Small intestine (tissue), 7 donors: Measurements from ENCODE around the gene SRSF9. TPM values are rescaled to one million over a fixed set of nuclear protein-coding genes. Genes with fewer than 3 reads are reported as not detected.

ENCODE experiments used
- DNase-seq, 2 donors: peaks; one replicate each; pipeline versions ENCODE4 v3.0.0 to v3.0.0-alpha.2; 2013
- FAIRE-seq: peaks from 2 replicates; lab custom pipeline; 2012; peaks lifted over from hg19 to GRCh38; lab: Jason Lieb, UNC
- H3K27ac ChIP-seq, 3 donors: one replicate each; pipeline ENCODE4 v1.5.1; 2013; ENCODE audit warnings: low read length in 2 of 3, mild to moderate bottlenecking in 2 of 3, control low read depth in 1 of 3, inconsistent platforms in 1 of 3, low read depth in 1 of 3, moderate library complexity in 1 of 3
- H3K27me3 ChIP-seq, 3 donors: one replicate each; pipeline ENCODE4 v1.6.1; 2013; ENCODE audit warnings: low read length in 3 of 3, inconsistent platforms in 1 of 3; ENCODE audit not compliant: control insufficient read depth in 3 of 3, insufficient read depth in 3 of 3
- H3K36me3 ChIP-seq, 3 donors: one replicate each; pipeline ENCODE4 v1.6.1; 2013; ENCODE audit warnings: low read length in 3 of 3, inconsistent platforms in 1 of 3, low read depth in 1 of 3, mild to moderate bottlenecking in 1 of 3, moderate library complexity in 1 of 3; ENCODE audit not compliant: control insufficient read depth in 3 of 3, insufficient read depth in 2 of 3
- H3K4me1 ChIP-seq, 3 donors: one replicate each; pipeline ENCODE4 v1.6.1; 2013; ENCODE audit warnings: low read length in 2 of 3, inconsistent platforms in 1 of 3, low read depth in 1 of 3, mild to moderate bottlenecking in 1 of 3, moderate library complexity in 1 of 3; ENCODE audit not compliant: control insufficient read depth in 3 of 3, insufficient read depth in 2 of 3
- H3K4me3 ChIP-seq, 3 donors: one replicate each; pipeline ENCODE4 v1.5.1; 2013; ENCODE audit warnings: low read length in 3 of 3, control low read depth in 1 of 3, inconsistent platforms in 1 of 3, low read depth in 1 of 3, mild to moderate bottlenecking in 1 of 3, moderate library complexity in 1 of 3
- H3K9me3 ChIP-seq, 2 donors: one replicate each; pipeline ENCODE4 v1.6.1; 2013; ENCODE audit warnings: low read depth in 1 of 2, low read length in 1 of 2; ENCODE audit not compliant: control insufficient read depth in 2 of 2, insufficient read depth in 1 of 2
- WGBS, 3 donors: extraction: QIAGEN DNeasy Blood & Tissue Kit; methylation state at CpG; one replicate each; pipeline ENCODE4 v1.1.7; 2013; 5-methylcytosine and 5-hydroxymethylcytosine counted together
- polyA plus RNA-seq, 4 donors: library from polyadenylated mRNA; stranded (reverse) in 3 of 4; unstranded in 1 of 4; fragments of 200-250 nt in 3 of 4; fragments of 120-200 nt in 1 of 4; gene quantifications; one replicate each; pipeline versions ENCODE4 v1.2.1 to v1.2.3, GENCODE V29; 2013
- donor health status: healthy with polysubstance abuse.
- donor health status: control.
- donor health status: control.
- donor health status: Bipolar disorder and iron deficiency.
- donor health status: healthy.

Gene SRSF9
- polyA plus RNA-seq, 4 donors = 96.6 to 139 (median 123) TPM

GRCh38 chr12:120500581-120500980, 31.0 kb upstream of the SRSF9 start:
- DNase-seq (no peak), FAIRE-seq (no peak)
- Histone ChIP-seq H3K27me3 (no peaks in the 10 kb centered on the region), H3K4me3 (no peak overlapping the region), H3K9me3 (no peaks in the 10 kb centered on the region), H3K36me3 (peaks cover 4 to 24% (median 9%) of the 10 kb centered on the region in 3 donors), H3K27ac (no peak overlapping the region), H3K4me1 (peaks cover 0 to 5% (median 0%) of the 10 kb centered on the region in 3 donors)
- WGBS, 3 donors = 70 to 79% (median 72%) methylated on average over 1 of the region's 1 CpG

- H3K9me3 ChIP-seq = no peaks in the 10 kb centered on the region
- WGBS, 3 donors = 80 to 88% (median 83%) methylated on average over 3 of the region's 3 CpGs
- peaks cover 0 to 14% (median 0%) of the 10 kb centered on the region in 3 donors for H3K4me1 ChIP-seq
- H3K27me3 ChIP-seq = no peaks in the 10 kb centered on the region
- H3K4me3 ChIP-seq = no peak overlapping the region
- H3K36me3 ChIP-seq = peaks cover 4 to 18% (median 4%) of the 10 kb centered on the region in 3 donors
- no peak overlapping the region for H3K27ac ChIP-seq
- DNase-seq = no peak
- FAIRE-seq = no peak
These were observed 29.4 kb upstream of the SRSF9 start for GRCh38 chr12:120498870-120499515.

GRCh38 chr12:120497524-120498150, 28.1 kb upstream of the SRSF9 start:
- DNase-seq = peak in 1 of 2 donors; percentile 45
- no peaks in the 10 kb centered on the region for H3K9me3 ChIP-seq
- H3K27me3 ChIP-seq = no peaks in the 10 kb centered on the region
- 11 to 20% (median 20%) methylated on average over 9 of the region's 9 CpGs for WGBS, 3 donors
- H3K4me1 ChIP-seq = peaks cover 0 to 14% (median 0%) of the 10 kb centered on the region in 3 donors
- no peak overlapping the region for H3K27ac ChIP-seq
- peaks cover 1 to 13% (median 2%) of the 10 kb centered on the region in 3 donors for H3K36me3 ChIP-seq
- no peak for FAIRE-seq
- peak overlapping the region in 2 of 3 donors; percentile 88 to 95 for H3K4me3 ChIP-seq

- peak; percentile 51 to 53 for DNase-seq
- no peak for FAIRE-seq
- Histone ChIP-seq H3K27ac (peak overlapping the region in 2 of 3 donors; percentile 79 to 89), H3K4me1 (peaks cover 0 to 14% (median 0%) of the 10 kb centered on the region in 3 donors), H3K36me3 (peaks cover under 1 to 9% (median 1%) of the 10 kb centered on the region in 3 donors), H3K9me3 (no peaks in the 10 kb centered on the region), H3K27me3 (no peaks in the 10 kb centered on the region), H3K4me3 (peak overlapping the region; percentile 88 to 99 (median 95))
- WGBS, 3 donors = 1 to 2% (median 1%) methylated on average over 45 to 47 of the region's 47 CpGs
These were observed 27.1 kb upstream of the SRSF9 start for GRCh38 chr12:120496413-120497340.

GRCh38 chr12:120495731-120496412, 26.3 kb upstream of the SRSF9 start, which contains the start of gene DYNLL1:
TSS of gene DYNLL1 (plus strand) at chr12:120496113. CDS start at chr12:120496422, 309 bp downstream.
- H3K4me1 ChIP-seq = peaks cover 0 to 14% (median 0%) of the 10 kb centered on the region in 3 donors
- peak within 1 kb of the TSS; percentile 78 to 89 (median 79) for H3K27ac ChIP-seq
- 0 to 1% (median 1%) methylated on average over 45 to 53 of the region's 53 CpGs for WGBS, 3 donors
- no peaks in the 10 kb centered on the region for H3K9me3 ChIP-seq
- H3K27me3 ChIP-seq = no peaks in the 10 kb centered on the region
- DNase-seq (peak; percentile 94 to 99), FAIRE-seq (no peak)
- H3K4me3 ChIP-seq = peak within 1 kb of the TSS; percentile 88 to 99 (median 95)
- H3K36me3 ChIP-seq = peaks cover 0 to 9% (median 1%) of the 10 kb centered on the region in 3 donors

- peaks cover 0 to 13% (median 1%) of the 10 kb centered on the region in 3 donors for H3K36me3 ChIP-seq
- DNase-seq = no peak
- 21 to 32% (median 27%) methylated on average over 17 of the region's 17 CpGs for WGBS, 3 donors
- peak overlapping the region; percentile 54 to 95 (median 88) for H3K4me3 ChIP-seq
- FAIRE-seq = no peak
- no peaks in the 10 kb centered on the region for H3K9me3 ChIP-seq
- H3K27me3 ChIP-seq = no peaks in the 10 kb centered on the region
- peak overlapping the region in 2 of 3 donors; percentile 46 to 60 for H3K27ac ChIP-seq
- peaks cover 0 to 14% (median 0%) of the 10 kb centered on the region in 3 donors for H3K4me1 ChIP-seq
These were observed 25.7 kb upstream of the SRSF9 start for GRCh38 chr12:120495186-120495730.

GRCh38 chr12:120490833-120491512, 21.4 kb upstream of the SRSF9 start:
- Histone ChIP-seq H3K27me3 (no peaks in the 10 kb centered on the region), H3K4me3 (no peak overlapping the region), H3K4me1 (peaks cover 0 to 9% (median 0%) of the 10 kb centered on the region in 3 donors), H3K27ac (no peak overlapping the region), H3K36me3 (peaks cover 0 to 18% (median 0%) of the 10 kb centered on the region in 3 donors), H3K9me3 (no peaks in the 10 kb centered on the region)
- no peak for DNase-seq
- FAIRE-seq = no peak
- WGBS, 3 donors = 89 to 97% (median 93%) methylated on average over 2 of the region's 2 CpGs
